Measurements from ENCODE around the gene KLF3. TPM values are rescaled to one million over a fixed set of nuclear protein-coding genes. Genes with fewer than 3 reads are reported as not detected.

Gene KLF3
- total RNA-seq, 1 donor from 2014 or later, result 24.8 TPM

DNA sequence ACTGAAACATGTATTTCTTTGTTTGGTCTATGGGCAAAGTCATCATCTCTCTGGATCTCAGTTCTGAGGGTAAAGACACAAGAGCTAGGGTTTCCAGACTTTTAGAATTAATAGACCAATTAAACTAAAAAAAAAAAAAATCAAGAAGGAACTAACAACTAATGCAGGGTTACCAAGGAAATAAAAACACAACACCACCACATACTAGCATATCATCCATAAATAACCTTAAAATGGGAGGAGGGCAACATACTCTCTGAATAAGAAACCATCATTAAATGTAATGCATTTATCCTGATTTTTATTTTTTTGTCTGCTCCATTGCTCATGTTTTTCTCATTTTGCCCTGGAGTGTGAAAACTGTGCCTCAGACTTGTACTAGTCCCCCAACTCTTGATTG lies 33.5 kb upstream of the KLF3 start:
- H3K27me3 Mint-ChIP-seq (ENCODE audit: insufficient read depth, low read depth), result peaks cover 5% of the 10 kb centered on the region
- Histone ChIP-seq H3K79me2 (ENCODE audit: low read depth) (no peaks in the 10 kb centered on the region), H3K4me2 (no peak overlapping the region), H3K4me3 (no peak overlapping the region), H3F3A (ENCODE audit: low read depth) (no peaks in the 10 kb centered on the region), H2AFZ (replicated peaks) (no peak overlapping the region), H3K9ac (no peak overlapping the region), H3K9me3 (ENCODE audit: low read depth) (no peaks in the 10 kb centered on the region), H3K27me3 (no peaks in the 10 kb centered on the region), H3K4me1 (no peaks in the 10 kb centered on the region), H4K20me1 (ENCODE audit: low read depth) (no peaks in the 10 kb centered on the region), H3K27ac (no peak overlapping the region), H3K36me3 (no peaks in the 10 kb centered on the region)
- TF ChIP-seq EZH2phosphoT487 (IDR thresholded peaks at IDR 0.05), result no peak
- TF ChIP-seq EZH2 (IDR thresholded peaks at IDR 0.05), result no peak
- TF ChIP-seq, protein P1, sequence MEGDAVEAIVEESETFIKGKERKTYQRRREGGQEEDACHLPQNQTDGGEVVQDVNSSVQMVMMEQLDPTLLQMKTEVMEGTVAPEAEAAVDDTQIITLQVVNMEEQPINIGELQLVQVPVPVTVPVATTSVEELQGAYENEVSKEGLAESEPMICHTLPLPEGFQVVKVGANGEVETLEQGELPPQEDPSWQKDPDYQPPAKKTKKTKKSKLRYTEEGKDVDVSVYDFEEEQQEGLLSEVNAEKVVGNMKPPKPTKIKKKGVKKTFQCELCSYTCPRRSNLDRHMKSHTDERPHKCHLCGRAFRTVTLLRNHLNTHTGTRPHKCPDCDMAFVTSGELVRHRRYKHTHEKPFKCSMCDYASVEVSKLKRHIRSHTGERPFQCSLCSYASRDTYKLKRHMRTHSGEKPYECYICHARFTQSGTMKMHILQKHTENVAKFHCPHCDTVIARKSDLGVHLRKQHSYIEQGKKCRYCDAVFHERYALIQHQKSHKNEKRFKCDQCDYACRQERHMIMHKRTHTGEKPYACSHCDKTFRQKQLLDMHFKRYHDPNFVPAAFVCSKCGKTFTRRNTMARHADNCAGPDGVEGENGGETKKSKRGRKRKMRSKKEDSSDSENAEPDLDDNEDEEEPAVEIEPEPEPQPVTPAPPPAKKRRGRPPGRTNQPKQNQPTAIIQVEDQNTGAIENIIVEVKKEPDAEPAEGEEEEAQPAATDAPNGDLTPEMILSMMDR (IDR thresholded peaks at IDR 0.05), result no peak
- no peak for DNase-seq (ENCODE audit: low spot score)
- H3K4me3 Mint-ChIP-seq, result no peak overlapping the region
- H3K27ac Mint-ChIP-seq, result no peak overlapping the region
- peaks cover 12% of the 10 kb centered on the region for H3K36me3 Mint-ChIP-seq
- H3K9me3 Mint-ChIP-seq, result peaks cover 10% of the 10 kb centered on the region
- H3K4me1 Mint-ChIP-seq, result no peaks in the 10 kb centered on the region

DNA sequence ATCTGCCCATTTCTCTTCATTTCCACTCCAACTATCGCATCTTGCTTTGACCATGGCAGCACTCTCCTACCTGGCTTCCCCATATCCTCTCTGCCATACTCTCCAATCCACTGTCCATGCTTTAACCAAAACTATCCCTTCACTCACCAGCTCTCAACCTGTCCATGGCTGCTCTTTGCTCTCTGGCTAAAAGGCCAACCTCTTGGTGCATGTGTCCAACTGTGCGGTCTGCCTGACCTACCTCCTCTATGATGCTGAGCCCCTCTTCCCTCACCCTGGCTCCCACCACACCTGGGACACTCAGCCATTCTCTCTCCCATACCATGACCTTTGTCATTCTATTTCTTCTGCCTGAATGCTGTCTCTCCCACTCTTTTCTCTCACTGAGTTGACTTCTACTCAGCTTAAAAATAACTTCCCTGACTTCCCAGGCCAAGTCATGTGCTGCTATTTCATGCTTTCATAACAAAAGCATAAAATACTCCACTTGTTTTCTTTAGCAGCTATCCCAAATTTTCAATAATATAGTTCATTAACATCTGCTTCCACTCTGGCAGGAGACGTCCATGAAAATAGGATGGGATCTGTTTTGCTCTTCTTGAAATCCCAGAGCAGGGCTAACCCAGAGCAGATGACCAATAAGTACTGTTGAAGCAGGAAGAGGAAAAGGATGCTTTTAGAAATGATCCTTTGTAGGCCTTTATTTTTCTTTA lies 29.8 kb upstream of the KLF3 start:
- H3K27me3 ChIP-seq, result no peaks in the 10 kb centered on the region
- H3K4me3 Mint-ChIP-seq, result no peak overlapping the region
- no peak for DNase-seq (ENCODE audit: low spot score)

DNA sequence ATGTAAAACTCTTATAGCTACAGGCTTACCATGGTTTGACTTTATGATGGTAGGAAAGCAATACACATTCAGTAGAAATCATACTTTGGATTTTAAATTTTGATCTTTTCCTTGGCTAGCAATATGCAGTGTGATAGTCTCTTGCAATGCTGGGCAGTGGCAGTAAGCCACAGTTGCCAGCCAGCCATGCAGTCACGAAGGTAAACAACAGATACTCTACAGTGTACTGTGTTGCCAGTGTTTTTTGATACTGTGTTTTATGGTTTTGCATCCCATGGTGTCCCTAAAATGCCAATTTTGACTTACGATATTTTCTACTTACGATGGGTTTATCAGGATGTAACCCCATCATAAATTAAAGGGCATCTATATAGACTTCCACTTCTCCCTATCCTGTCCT lies 24.8 kb upstream of the KLF3 start:
- Histone ChIP-seq H3K4me3 (no peak overlapping the region), H2AFZ (replicated peaks) (no peak overlapping the region), H3K79me2 (ENCODE audit: low read depth) (no peaks in the 10 kb centered on the region), H3K27me3 (no peaks in the 10 kb centered on the region), H3K36me3 (no peaks in the 10 kb centered on the region), H3F3A (ENCODE audit: low read depth) (no peaks in the 10 kb centered on the region), H3K4me1 (no peaks in the 10 kb centered on the region), H3K9ac (no peak overlapping the region), H4K20me1 (ENCODE audit: low read depth) (no peaks in the 10 kb centered on the region), H3K4me2 (no peak overlapping the region), H3K27ac (no peak overlapping the region), H3K9me3 (ENCODE audit: low read depth) (no peaks in the 10 kb centered on the region)
- no peak for DNase-seq (ENCODE audit: low spot score)
- Mint-ChIP-seq H3K4me1 (no peaks in the 10 kb centered on the region), H3K36me3 (peaks cover 7% of the 10 kb centered on the region), H3K27ac (no peak overlapping the region), H3K4me3 (no peak overlapping the region), H3K27me3 (ENCODE audit: insufficient read depth, low read depth) (no peaks in the 10 kb centered on the region), H3K9me3 (peaks cover 8% of the 10 kb centered on the region)
- TF ChIP-seq, protein P1 (IDR thresholded peaks at IDR 0.05), result no peak
- no peak for TF ChIP-seq EZH2 (IDR thresholded peaks at IDR 0.05)
- no peak for TF ChIP-seq EZH2phosphoT487 (IDR thresholded peaks at IDR 0.05)

More for the DNA sequence above, 29.8 kb upstream of the KLF3 start:
- Histone ChIP-seq H3F3A (ENCODE audit: low read depth) (no peaks in the 10 kb centered on the region), H3K4me2 (no peak overlapping the region), H4K20me1 (ENCODE audit: low read depth) (no peaks in the 10 kb centered on the region), H3K4me1 (no peaks in the 10 kb centered on the region), H3K36me3 (no peaks in the 10 kb centered on the region), H3K27ac (no peak overlapping the region), H3K9ac (no peak overlapping the region), H3K79me2 (ENCODE audit: low read depth) (no peaks in the 10 kb centered on the region), H3K9me3 (ENCODE audit: low read depth) (no peaks in the 10 kb centered on the region), H3K4me3 (no peak overlapping the region), H2AFZ (replicated peaks) (no peak overlapping the region)
- H3K27ac Mint-ChIP-seq, result no peak overlapping the region
- peaks cover 2% of the 10 kb centered on the region for H3K9me3 Mint-ChIP-seq
- H3K4me1 Mint-ChIP-seq, result no peaks in the 10 kb centered on the region
- H3K27me3 Mint-ChIP-seq (ENCODE audit: insufficient read depth, low read depth), result peaks cover 3% of the 10 kb centered on the region
- H3K36me3 Mint-ChIP-seq, result peaks cover 5% of the 10 kb centered on the region
- TF ChIP-seq EZH2phosphoT487 (IDR thresholded peaks at IDR 0.05) (no peak), EZH2 (IDR thresholded peaks at IDR 0.05) (no peak)
- TF ChIP-seq, protein P1 (IDR thresholded peaks at IDR 0.05), result no peak

Measured in neural progenitor cell (in vitro differentiated cells).